SK-N-SH (cell line): Measurements from ENCODE around the gene HOXA6. TPM values are rescaled to one million over a fixed set of nuclear protein-coding genes. Genes with fewer than 3 reads are reported as not detected.
A peak's percentile ranks its signal among the peaks of the same experiment; 100 is the strongest.

Experiments used
- CTCF ChIA-PET: fragments of 300-600, 350-600 bp; formaldehyde crosslinking; extraction: SDS; loops from one replicate; lab custom pipeline; 2021; lab: Yijun Ruan, JAX
- POLR2A ChIA-PET: fragments of 350-600 bp; sonication (Branson Sonifier 250); formaldehyde crosslinking; extraction: SDS; loops from one replicate; lab custom pipeline; 2020; ENCODE audit warnings: antibody characterized with exemption, inconsistent platforms; lab: Yijun Ruan, JAX
- DNase-seq: peaks from one replicate; pipeline ENCODE4 v3.0.0; 2012
- H2AFZ ChIP-seq: fragments of 200-600 bp; sonication (generic); 2 replicates; pipeline ENCODE4 v1.8.1; 2016; ENCODE audit warnings: antibody characterized with exemption, mild to moderate bottlenecking, low read depth
- H3F3A ChIP-seq: fragments of 200-600 bp; sonication (generic); replicated peaks from 2 replicates; pipeline ENCODE3; 2016; ENCODE audit warnings: antibody characterized with exemption, mild to moderate bottlenecking; ENCODE audit not compliant: insufficient read depth
- H3K27ac ChIP-seq, 2 experiments: fragments of 200-500 bp in 1 of 2; fragments of 200-600 bp in 1 of 2; sonication (Bioruptor generic) in 1 of 2; sonication (generic), shearing (Covaris generic) in 1 of 2; 2 replicates each; pipeline versions ENCODE4 v1.5.1 to v1.6.1; 2014 to 2016; ENCODE audit warnings: low read depth in 2 of 2, inconsistent platforms in 1 of 2, low read length in 1 of 2, mild to moderate bottlenecking in 1 of 2, mixed read lengths in 1 of 2
- H3K27me3 ChIP-seq: fragments of 200-600 bp; sonication (generic), shearing (Covaris generic); 2 replicates; pipeline ENCODE4 v1.6.1; 2016; ENCODE audit warnings: mixed run types; ENCODE audit not compliant: insufficient read depth
- H3K36me3 ChIP-seq, 2 experiments: fragments of 200-500 bp in 1 of 2; fragments of 200-600 bp in 1 of 2; sonication (Bioruptor generic) in 1 of 2; sonication (generic) in 1 of 2; replicated peaks in 1 of 2; 2 replicates each; pipeline versions ENCODE3 to v1.5.1; 2014 to 2016; ENCODE audit warnings: low read length in 1 of 2, mild to moderate bottlenecking in 1 of 2; ENCODE audit not compliant: insufficient read depth in 2 of 2, control insufficient read depth in 1 of 2
- H3K4me1 ChIP-seq, 2 experiments: fragments of 200-500 bp in 1 of 2; fragments of 200-600 bp in 1 of 2; sonication (Bioruptor generic) in 1 of 2; sonication (generic), shearing (Covaris generic) in 1 of 2; 2 replicates each; pipeline versions ENCODE4 v1.5.1 to v1.6.1; 2014 to 2016; ENCODE audit warnings: low read depth in 1 of 2, low read length in 1 of 2, mixed run types in 1 of 2; ENCODE audit not compliant: insufficient read depth in 2 of 2, control insufficient read depth in 1 of 2
- H3K4me2 ChIP-seq: fragments of 200-600 bp; sonication (generic), shearing (Covaris generic); 2 replicates; pipeline ENCODE4 v1.6.1; 2017; ENCODE audit warnings: mixed run types
- H3K4me3 ChIP-seq, 2 experiments: fragments of 200-500 bp in 1 of 2; fragments of 200-600 bp in 1 of 2; sonication (Bioruptor generic) in 1 of 2; sonication (generic), shearing (Covaris generic) in 1 of 2; 2 replicates each; pipeline versions ENCODE4 v1.5.1 to v1.8.1; 2014 to 2016; ENCODE audit warnings: low read depth in 2 of 2, inconsistent platforms in 1 of 2, low read length in 1 of 2, mild to moderate bottlenecking in 1 of 2, mixed read lengths in 1 of 2, moderate library complexity in 1 of 2
- H3K79me2 ChIP-seq: fragments of 200-600 bp; sonication (generic); 2 replicates; pipeline ENCODE4 v1.8.1; 2017; ENCODE audit warnings: mild to moderate bottlenecking; ENCODE audit not compliant: insufficient read depth
- H3K9ac ChIP-seq: fragments of 200-600 bp; sonication (generic); 2 replicates; pipeline ENCODE4 v1.6.1; 2017; ENCODE audit warnings: mixed run types
- H3K9me2 ChIP-seq: fragments of 200-600 bp; sonication (generic); 2 replicates; pipeline ENCODE4 v1.6.1; 2017; ENCODE audit warnings: mixed run types
- H3K9me3 ChIP-seq: fragments of 200-600 bp; sonication (generic); 2 replicates; pipeline ENCODE4 v1.6.1; 2017; ENCODE audit warnings: mixed run types, mild to moderate bottlenecking, moderate library complexity
- H4K20me1 ChIP-seq: fragments of 200-600 bp; sonication (generic); 2 replicates; pipeline ENCODE4 v1.6.1; 2017; ENCODE audit warnings: mild to moderate bottlenecking, mixed run types; ENCODE audit not compliant: insufficient read depth
- EP300 ChIP-seq, 2 experiments: IDR thresholded peaks; 2 replicates each; pipeline versions ENCODE4 v1.4.0 to v1.6.1; 2012; ENCODE audit warnings: borderline replicate concordance in 1 of 2, low read depth in 1 of 2, low read length in 1 of 2
- EZH2phosphoT487 ChIP-seq: fragments of 200-600 bp; sonication (generic); IDR thresholded peaks from 2 replicates; pipeline ENCODE4 v1.6.1; 2017; ENCODE audit warnings: low read depth, mixed run types, mild to moderate bottlenecking, antibody characterized with exemption, moderate library complexity, borderline replicate concordance
- REST ChIP-seq: IDR thresholded peaks from 2 replicates; pipeline ENCODE4 v1.6.1; 2012; ENCODE audit warnings: mild to moderate bottlenecking, low read depth, low read length, moderate library complexity
- WGBS: methylation state at CpG from one replicate; pipeline ENCODE4 v1.1.6; 2017; ENCODE audit warnings: low lambda C conversion rate; 5-methylcytosine and 5-hydroxymethylcytosine counted together
- polyA plus RNA-seq, 3 experiments: library from polyadenylated mRNA; depleted of rRNA; stranded (reverse); fragments of >200 nt; gene quantifications; 2 replicates each; pipeline ENCODE4 v1.2.3, GENCODE V29; 2012

HOXA6 gene
- polyA plus RNA-seq, 1 of the 3 experiments (the other 2 are of a cell fraction) = not detected

GRCh38 chr7:27193335-27194001, 45.9 kb upstream of the HOXA6 start:
- WGBS = 23% methylated on average over 29 of the region's 29 CpGs
- H3K4me1 ChIP-seq = peaks cover 0 to 4% of the 10 kb centered on the region in 2 experiments; a peak in 1 of 4 replicates
- TF ChIP-seq REST (no peak), EZH2phosphoT487 (peak; percentile 89; the same call in 1 of the 2 replicates)
- no peak overlapping the region for H3K27ac ChIP-seq
- H3K4me3 ChIP-seq = no peak overlapping the region
- H3K4me2 ChIP-seq = peak overlapping the region; percentile 30; the same call in 1 of the 2 replicates
- peaks cover 88% of the 10 kb centered on the region for H3K27me3 ChIP-seq
- H3K9ac ChIP-seq = no peak overlapping the region
- ChIA-PET POLR2A (no interaction called here), CTCF (interaction anchor here (0.9 to 10.7 kb wide), 15 partner anchors 9 to 903 kb away, joined by 3 to 84 read pairs (median 4); partner anchors contain the start of genes HOXA11 and HOXA5)
- H2AFZ ChIP-seq = no peak overlapping the region
- H3K9me2 ChIP-seq = no peaks in the 10 kb centered on the region
- peaks cover 11% of the 10 kb centered on the region for H4K20me1 ChIP-seq
- H3F3A ChIP-seq = peaks cover 8% of the 10 kb centered on the region
- H3K79me2 ChIP-seq = no peaks in the 10 kb centered on the region
- H3K9me3 ChIP-seq = no peaks in the 10 kb centered on the region
- no peak for DNase-seq
- H3K36me3 ChIP-seq = no peaks in the 10 kb centered on the region

- WGBS = 32% methylated on average over 35 of the region's 78 CpGs
- ChIA-PET CTCF (interaction anchor here (0.9 to 10.7 kb wide), 11 partner anchors 15 to 901 kb away, joined by 3 to 84 read pairs (median 4); partner anchors contain the start of gene HOXA5), POLR2A (interaction anchor here (0.5 kb wide), 1 partner anchor 813 kb away, joined by 3 read pairs; no protein-coding TSS in a partner anchor)
- Histone ChIP-seq H3K4me3 (peak overlapping the region in 1 of 2 experiments; percentile 2; a peak in 1 of 4 replicates), H2AFZ (no peak overlapping the region), H3K27ac (no peak overlapping the region), H3K4me2 (peak overlapping the region; percentile 30; the same call in 1 of the 2 replicates), H3K4me1 (peaks cover 0 to 4% of the 10 kb centered on the region in 2 experiments; a peak in 1 of 4 replicates), H3K9ac (no peak overlapping the region), H3K36me3 (no peaks in the 10 kb centered on the region), H3K9me2 (no peaks in the 10 kb centered on the region), H3K27me3 (peaks cover 88% of the 10 kb centered on the region), H3K79me2 (no peaks in the 10 kb centered on the region), H3F3A (peaks cover 8% of the 10 kb centered on the region), H4K20me1 (peaks cover 17% of the 10 kb centered on the region), H3K9me3 (no peaks in the 10 kb centered on the region)
- no peak for TF ChIP-seq EP300 (IDR thresholded peaks at IDR 0.05; ENCODE audit: borderline replicate concordance in 1 of 2, low read depth in 1 of 2, low read length in 1 of 2)
- peak; percentile 82; the same call in 1 of the 2 replicates for TF ChIP-seq EZH2phosphoT487
- peak; percentile 67 for DNase-seq
Observed at GRCh38 chr7:27192546-27193334, 45.2 kb upstream of the HOXA6 start.
